Measurements from ENCODE around the gene ARHGAP30. TPM values are rescaled to one million over a fixed set of nuclear protein-coding genes. Genes with fewer than 3 reads are reported as not detected.

Gene ARHGAP30
- total RNA-seq, 1 experiment from 2014 or later = 0.39 TPM

GRCh38 chr1:161082996-161083747 is 13.5 kb upstream of the ARHGAP30 start:
- TF ChIP-seq ATF3 (IDR thresholded peaks at IDR 0.05) (no peak), YY1 (IDR thresholded peaks at IDR 0.05; ENCODE audit: extremely low read depth, insufficient replicate concordance, low read depth, low read length) (peak; percentile 73), SRF (IDR thresholded peaks at IDR 0.05; ENCODE audit: low read depth) (no peak), SIN3A (IDR thresholded peaks at IDR 0.05; ENCODE audit: low read depth) (no peak), POLR2AphosphoS5 (IDR thresholded peaks at IDR 0.05; ENCODE audit: low read depth, low read length) (peak; percentile 85), ELF1 (IDR thresholded peaks at IDR 0.05; ENCODE audit: borderline replicate concordance, low read depth) (no peak), ZFX (IDR thresholded peaks at IDR 0.05) (peak; percentile 40)
- TF ChIP-seq, protein P1, sequence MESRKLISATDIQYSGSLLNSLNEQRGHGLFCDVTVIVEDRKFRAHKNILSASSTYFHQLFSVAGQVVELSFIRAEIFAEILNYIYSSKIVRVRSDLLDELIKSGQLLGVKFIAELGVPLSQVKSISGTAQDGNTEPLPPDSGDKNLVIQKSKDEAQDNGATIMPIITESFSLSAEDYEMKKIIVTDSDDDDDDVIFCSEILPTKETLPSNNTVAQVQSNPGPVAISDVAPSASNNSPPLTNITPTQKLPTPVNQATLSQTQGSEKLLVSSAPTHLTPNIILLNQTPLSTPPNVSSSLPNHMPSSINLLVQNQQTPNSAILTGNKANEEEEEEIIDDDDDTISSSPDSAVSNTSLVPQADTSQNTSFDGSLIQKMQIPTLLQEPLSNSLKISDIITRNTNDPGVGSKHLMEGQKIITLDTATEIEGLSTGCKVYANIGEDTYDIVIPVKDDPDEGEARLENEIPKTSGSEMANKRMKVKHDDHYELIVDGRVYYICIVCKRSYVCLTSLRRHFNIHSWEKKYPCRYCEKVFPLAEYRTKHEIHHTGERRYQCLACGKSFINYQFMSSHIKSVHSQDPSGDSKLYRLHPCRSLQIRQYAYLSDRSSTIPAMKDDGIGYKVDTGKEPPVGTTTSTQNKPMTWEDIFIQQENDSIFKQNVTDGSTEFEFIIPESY (IDR thresholded peaks at IDR 0.05; ENCODE audit: extremely low read depth, insufficient replicate concordance, low read length) = peak; percentile 88
- TF ChIP-seq, protein P2, sequence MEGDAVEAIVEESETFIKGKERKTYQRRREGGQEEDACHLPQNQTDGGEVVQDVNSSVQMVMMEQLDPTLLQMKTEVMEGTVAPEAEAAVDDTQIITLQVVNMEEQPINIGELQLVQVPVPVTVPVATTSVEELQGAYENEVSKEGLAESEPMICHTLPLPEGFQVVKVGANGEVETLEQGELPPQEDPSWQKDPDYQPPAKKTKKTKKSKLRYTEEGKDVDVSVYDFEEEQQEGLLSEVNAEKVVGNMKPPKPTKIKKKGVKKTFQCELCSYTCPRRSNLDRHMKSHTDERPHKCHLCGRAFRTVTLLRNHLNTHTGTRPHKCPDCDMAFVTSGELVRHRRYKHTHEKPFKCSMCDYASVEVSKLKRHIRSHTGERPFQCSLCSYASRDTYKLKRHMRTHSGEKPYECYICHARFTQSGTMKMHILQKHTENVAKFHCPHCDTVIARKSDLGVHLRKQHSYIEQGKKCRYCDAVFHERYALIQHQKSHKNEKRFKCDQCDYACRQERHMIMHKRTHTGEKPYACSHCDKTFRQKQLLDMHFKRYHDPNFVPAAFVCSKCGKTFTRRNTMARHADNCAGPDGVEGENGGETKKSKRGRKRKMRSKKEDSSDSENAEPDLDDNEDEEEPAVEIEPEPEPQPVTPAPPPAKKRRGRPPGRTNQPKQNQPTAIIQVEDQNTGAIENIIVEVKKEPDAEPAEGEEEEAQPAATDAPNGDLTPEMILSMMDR (IDR thresholded peaks at IDR 0.05 in 2 of 3, conservative IDR thresholded peaks at IDR 0.05 in 1 of 3; ENCODE audit: borderline replicate concordance in 1 of 3, insufficient read depth in 1 of 3, low read depth in 2 of 3, low read length in 2 of 3) = no peak
- TF ChIP-seq, protein P3, sequence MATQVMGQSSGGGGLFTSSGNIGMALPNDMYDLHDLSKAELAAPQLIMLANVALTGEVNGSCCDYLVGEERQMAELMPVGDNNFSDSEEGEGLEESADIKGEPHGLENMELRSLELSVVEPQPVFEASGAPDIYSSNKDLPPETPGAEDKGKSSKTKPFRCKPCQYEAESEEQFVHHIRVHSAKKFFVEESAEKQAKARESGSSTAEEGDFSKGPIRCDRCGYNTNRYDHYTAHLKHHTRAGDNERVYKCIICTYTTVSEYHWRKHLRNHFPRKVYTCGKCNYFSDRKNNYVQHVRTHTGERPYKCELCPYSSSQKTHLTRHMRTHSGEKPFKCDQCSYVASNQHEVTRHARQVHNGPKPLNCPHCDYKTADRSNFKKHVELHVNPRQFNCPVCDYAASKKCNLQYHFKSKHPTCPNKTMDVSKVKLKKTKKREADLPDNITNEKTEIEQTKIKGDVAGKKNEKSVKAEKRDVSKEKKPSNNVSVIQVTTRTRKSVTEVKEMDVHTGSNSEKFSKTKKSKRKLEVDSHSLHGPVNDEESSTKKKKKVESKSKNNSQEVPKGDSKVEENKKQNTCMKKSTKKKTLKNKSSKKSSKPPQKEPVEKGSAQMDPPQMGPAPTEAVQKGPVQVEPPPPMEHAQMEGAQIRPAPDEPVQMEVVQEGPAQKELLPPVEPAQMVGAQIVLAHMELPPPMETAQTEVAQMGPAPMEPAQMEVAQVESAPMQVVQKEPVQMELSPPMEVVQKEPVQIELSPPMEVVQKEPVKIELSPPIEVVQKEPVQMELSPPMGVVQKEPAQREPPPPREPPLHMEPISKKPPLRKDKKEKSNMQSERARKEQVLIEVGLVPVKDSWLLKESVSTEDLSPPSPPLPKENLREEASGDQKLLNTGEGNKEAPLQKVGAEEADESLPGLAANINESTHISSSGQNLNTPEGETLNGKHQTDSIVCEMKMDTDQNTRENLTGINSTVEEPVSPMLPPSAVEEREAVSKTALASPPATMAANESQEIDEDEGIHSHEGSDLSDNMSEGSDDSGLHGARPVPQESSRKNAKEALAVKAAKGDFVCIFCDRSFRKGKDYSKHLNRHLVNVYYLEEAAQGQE (IDR thresholded peaks at IDR 0.05; ENCODE audit: low read depth) = no peak
- TSS peak; percentile 94 for BruUV-seq (replicated peaks)

More at GRCh38 chr1:161082996-161083747, 13.5 kb upstream of the ARHGAP30 start:
- CTCF ChIA-PET = interaction anchor here (1.1 to 2.4 kb wide), 2 partner anchors 11 to 14 kb away, joined by 3 to 7 read pairs; no protein-coding TSS in a partner anchor
- H3K36me3 ChIP-seq (ENCODE audit: control insufficient read depth in 1 of 2, insufficient read depth in 2 of 2, low read length in 2 of 2) = no peaks in the 10 kb centered on the region
- peak overlapping the region; percentile 46 for H3K27ac ChIP-seq (ENCODE audit: low read depth, low read length)
- peak overlapping the region; percentile 11 to 40; a peak in 3 of 4 replicates for H3K4me3 ChIP-seq (replicated peaks in 1 of 2; ENCODE audit: low read depth in 1 of 2, low read length in 2 of 2)
- no peaks in the 10 kb centered on the region for H4K20me1 ChIP-seq (ENCODE audit: insufficient read depth)
- peak overlapping the region; percentile 56 for H2AFZ ChIP-seq (ENCODE audit: low read depth, low read length, poor library complexity, severe bottlenecking)
- H3K4me1 ChIP-seq (ENCODE audit: control insufficient read depth in 1 of 2, insufficient read depth in 2 of 2, low read length in 2 of 2) = peaks cover 34 to 78% of the 10 kb centered on the region in 2 experiments
- peak; percentile 94 for ATAC-seq
- no peaks in the 10 kb centered on the region for H3K9me3 ChIP-seq (ENCODE audit: control insufficient read depth in 1 of 2, insufficient read depth in 1 of 2, low read depth in 1 of 2, low read length in 2 of 2)
- H3K4me2 ChIP-seq (ENCODE audit: low read length) = peak overlapping the region; percentile 73
- no peaks in the 10 kb centered on the region for H3K9me2 ChIP-seq (ENCODE audit: insufficient read depth)
- H3K27me3 ChIP-seq (ENCODE audit: insufficient read depth, low read length) = no peaks in the 10 kb centered on the region
- RAD21 ChIA-PET (ENCODE audit: low non-redundant PET in 1 of 2, low total read pairs in 2 of 2, uncharacterized antibody in 2 of 2, unreplicated experiment in 2 of 2) = interaction anchor here in 1 of 2 experiments (0.5 kb wide), 1 partner anchor 93 kb away, joined by 3 read pairs; no protein-coding TSS in a partner anchor
- H3K9ac ChIP-seq (ENCODE audit: low read length) = peak overlapping the region; percentile 46
- POLR2A ChIA-PET = interaction anchor here (0.8 to 1.5 kb wide), 4 partner anchors 9 to 38 kb away, joined by 3 to 4 read pairs (median 3); partner anchors contain the start of gene USF1
- peak; percentile 89 for DNase-seq (ENCODE audit: low read depth, low spot score)
- no peaks in the 10 kb centered on the region for H3K79me2 ChIP-seq (ENCODE audit: insufficient read depth, low read length)
- intact Hi-C loops (cut with micrococcal nuclease) = loop anchor here (1.0 kb wide), 1 partner anchor 32 kb away; no protein-coding TSS in a partner anchor
